CD4-positive, alpha-beta T cell treated with Interleukin-2 at 100 ng/mL for 4 hours (primary cell): ENCODE results near the gene RICTOR.

Experiments
- DNase-seq: peaks from one replicate; pipeline ENCODE4 v3.0.0-alpha.2; 2020; ENCODE audit warnings: low spot score

RICTOR gene

DNA sequence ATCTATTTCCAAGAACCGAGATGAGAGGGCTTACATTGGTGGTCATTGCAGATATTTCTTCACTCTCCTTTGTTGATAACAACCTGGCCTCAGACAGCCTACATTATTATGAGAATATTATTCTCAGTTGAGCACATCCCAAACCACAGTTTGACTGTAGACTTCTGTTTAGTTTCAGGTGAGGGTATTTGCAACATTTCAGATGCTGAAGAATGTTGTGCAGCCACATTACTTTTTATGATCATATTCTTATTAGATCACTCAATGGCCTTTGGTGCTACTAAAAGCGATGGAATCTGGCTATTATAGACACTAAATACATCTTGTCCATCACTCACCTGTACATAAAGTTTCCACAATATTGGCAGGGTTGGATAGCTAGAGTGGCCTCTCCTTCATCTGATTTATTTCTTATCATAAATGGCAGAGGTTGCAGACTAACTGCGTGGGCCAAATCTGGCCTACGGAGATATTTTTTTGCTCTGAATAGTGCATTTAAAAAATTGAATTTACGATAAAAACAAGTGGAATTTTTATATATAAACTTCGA is 26.2 kb upstream of the RICTOR start:
- DNase-seq: no peak

DNA sequence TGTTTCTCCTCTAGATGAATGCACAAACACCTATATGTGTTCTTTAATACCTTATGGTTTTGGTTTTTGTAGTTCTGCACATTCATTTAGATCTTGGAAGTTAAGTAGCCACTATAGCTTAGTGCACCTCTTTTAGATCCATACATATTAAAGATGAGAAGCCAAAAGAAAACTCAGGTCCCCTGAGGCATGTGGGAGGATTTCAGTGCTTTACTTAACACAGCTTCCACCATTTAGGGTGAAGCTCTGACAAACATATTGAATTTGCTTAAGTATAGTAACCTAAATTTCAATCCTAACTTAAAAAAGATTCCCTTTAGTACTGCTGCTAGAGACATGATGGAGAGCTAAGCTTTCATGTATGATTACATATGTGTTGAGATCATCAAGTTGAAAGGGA is 25.6 kb upstream of the RICTOR start:
- DNase-seq: no peak

DNA sequence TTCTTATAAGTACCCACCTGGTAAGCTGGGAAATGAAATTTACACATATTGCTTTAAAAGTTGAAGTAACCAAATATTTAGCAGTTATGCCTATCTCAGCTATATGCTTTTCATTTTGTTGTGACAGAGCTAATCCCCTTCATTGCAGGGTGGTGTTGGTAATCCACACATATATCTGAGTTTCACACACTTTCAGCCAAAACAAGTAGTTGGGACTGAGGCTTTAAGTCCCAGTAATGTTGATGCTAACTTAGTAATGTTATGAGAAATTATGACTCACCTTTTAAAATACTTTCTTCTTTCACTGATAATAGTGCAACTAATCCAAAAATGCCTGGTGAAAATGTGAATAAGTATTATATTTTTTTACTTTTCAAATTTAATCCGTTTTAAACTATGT is 19.2 kb upstream of the RICTOR start:
- DNase-seq: no peak

DNA sequence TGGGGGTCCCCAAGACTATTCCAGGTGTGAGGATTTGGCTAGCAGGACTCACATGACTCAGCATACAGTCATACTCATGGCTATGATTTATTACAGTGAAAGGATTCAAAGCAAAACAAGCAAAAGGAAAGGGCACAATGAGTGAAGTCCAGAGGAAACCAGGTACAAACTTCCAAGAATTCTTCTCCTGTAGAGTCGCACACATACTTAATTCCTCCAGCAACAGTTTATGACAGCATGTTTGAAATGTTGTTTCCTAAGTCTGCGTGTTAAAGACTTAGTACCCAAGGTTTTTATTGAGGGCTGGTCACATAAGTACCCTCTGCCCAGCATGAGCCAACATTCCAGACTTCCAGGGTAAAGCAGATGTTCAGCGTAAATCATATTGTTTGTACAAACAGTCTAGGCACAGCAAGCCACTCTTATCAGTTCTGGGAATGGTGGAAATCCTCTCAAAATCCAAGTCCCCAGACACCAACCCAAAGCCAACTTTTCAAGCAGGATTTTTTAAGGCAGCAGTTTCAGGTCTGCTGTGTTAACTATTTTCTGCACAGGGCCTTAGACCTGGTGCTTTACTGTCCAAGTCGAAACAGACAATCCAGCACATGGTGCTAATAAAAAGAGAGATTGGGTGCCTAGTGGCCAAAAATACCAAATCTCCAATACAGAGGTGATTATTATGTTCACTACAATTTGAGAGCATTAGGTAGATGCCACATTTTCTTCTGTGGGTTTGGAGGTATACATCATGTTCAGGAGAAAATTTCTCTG is 18.6 kb upstream of the RICTOR start:
- DNase-seq: no peak

DNA sequence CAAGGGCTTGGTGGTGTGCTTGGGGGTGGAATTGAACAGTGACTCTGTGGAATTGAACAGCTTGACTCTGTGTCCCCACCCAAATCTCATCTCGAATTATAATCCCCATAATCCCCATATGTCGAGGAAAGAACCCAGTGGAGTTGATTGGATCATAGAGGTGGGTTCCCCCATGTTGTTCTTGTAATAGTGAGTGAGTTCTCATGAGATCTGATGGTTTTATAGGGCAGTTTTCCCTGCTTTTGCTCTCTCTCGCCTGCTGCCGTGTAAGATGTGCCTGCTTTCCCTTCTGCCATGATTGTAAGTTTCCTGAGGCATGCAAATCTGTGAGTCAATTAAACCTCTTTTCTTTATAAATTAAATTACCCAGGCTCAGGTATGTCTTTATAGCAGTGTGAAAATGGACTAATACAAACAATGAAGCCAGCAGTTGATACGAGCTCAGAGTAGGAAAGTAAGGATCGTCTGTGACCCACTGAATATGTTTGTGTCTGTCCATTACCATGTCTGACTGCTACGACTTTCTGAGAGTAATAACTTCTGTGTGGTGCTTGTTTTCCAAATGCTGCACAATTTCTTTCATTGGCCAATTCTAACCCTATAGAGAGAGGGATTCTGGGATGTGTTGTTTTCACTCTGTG is 17.9 kb upstream of the RICTOR start:
- DNase-seq: no peak

DNA sequence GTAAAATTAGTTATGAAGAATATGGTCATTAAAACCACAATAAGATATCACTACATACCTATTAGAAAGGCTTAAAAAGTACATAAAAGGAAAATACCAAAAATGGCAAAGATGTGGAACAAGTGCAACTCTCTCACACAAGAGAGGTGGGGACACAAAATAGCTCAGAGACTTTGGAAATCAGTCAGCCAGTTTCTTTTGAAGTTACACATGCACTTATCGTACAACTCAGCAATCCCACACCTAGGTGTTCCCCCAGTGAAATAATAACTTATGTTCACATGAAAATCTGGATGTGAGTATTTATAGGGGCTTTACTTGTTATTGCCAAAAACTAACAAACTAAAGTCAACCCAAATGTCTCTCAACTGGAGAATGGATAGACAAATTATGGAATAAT is 9.8 kb upstream of the RICTOR start:
- no peak for DNase-seq

DNA sequence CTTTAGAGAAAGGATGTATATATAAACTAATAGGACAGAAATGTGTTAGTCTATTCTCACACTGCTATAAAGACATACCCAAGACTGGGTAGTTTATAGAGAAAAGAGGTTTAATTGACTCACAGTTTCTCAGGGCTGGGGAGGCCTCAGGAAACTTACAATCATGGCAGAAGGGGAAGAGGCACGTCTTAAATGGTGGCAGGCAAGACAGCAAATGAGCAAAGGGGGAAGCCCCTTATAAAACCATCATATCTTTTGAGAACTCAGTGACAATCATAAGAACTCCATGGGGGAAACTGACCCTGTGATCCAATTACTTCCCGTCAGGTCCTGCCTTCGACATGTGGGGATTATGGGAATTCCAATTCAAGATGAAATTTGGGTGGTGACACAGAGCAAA is 8.8 kb upstream of the RICTOR start:
- DNase-seq: no peak

DNA sequence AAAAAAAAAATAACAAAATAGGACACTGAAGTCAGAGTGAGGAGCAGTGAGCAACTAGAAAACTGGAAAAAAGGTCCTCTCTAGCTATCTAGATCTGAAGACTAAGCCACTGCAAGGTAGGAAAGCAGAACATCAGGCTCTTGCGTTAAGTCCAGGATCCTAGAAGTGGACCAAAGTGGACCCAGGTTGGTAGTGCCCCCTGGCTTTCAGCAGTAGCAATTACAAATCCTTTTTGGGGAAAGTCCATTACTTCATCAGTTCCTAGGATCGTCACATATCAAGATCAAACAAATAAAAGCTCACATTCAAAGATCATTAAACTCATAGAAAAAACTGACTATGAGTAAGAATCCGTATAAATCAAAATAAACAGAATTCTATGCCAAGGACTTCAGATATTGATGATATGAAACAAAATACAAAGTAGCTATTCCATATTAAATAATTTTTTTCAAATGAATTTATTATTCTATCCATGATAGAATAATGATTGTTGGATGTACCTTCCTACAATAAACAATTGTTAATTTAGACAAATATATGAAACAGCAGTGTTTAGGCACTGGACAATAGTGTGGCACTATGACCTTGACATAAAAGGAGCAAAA is 6.5 kb upstream of the RICTOR start:
- peak; percentile 52 for DNase-seq

DNA sequence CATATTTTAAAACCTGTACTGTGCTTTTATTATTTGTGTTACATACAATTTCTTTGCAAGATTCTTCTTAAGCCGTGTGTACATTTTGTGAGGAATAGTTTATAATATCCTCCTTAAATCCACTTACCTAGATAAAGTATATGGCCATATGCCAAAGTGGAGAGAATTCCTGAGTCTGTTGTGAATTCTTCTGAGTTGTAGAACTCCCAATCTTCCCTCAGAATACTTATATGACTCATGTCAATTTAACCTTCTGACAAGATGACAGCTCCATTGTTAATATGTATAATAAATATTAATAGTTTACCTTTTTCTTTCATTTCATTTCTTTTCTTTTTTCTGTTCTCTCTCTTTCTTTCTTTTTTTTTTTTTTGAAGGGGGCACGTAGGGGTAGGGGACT is 6.0 kb upstream of the RICTOR start:
- no peak for DNase-seq

DNA sequence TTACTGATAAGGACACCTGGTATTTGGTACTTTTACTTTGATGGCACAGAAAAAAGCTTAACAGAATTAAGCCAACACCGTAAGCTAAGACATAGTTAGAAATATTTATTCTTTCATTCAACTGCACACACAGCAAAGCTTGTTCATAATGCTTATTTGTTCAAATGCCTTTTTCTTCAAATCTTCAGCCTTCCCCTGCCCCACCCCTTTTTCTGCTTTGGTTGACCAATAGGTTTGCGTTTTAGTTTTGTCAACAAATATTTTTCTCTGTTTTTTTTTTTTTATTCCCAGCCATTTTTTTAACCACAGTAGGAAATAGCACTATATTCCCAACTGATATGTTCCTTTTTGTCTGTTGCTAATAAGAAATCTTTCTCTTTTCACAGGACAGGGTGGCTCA is 4.9 kb upstream of the RICTOR start:
- DNase-seq: no peak

DNA sequence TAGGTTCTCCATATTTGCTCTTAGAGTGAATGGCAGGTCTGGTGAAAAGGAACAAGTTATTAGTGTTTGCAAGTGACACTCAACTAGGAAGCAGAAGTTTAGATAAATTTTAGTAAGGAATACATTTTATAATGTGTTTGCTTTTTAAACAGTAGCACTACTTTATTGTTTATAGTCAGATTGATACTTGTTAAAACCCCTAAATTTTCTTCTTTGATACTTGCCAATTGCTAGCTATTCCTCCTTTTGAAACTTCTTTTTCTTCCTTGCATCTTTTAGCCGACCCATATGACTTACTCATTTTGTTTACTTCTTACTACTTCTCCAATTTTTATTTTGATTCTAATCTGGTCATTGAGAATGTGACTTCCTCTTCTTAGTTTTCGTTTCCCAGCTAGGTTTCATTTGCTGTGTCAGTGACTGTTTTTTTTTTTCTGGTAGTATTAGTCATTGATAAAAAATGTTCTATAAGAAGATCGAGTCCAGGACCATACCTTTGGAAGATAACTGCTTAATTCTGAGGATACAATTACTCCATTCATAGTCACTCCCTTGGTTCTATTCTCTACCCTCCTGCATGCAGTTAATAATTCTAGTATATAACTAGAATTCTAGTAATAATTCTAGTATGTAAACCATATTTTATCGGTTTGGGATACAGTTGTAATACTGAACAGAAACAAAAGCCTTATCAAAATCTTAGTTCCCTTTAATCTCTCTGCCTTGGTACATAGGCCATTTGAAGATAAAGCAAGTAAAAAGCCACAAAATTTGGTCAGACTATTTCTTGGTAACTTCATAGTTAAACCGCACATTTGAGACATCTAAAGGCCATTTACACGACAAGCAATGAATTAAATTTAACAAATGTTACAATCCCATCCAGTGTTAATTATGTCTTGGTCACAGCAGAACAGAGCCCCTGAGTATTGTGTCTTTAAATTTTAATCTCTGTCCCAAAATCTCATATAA is 2.8 kb upstream of the RICTOR start:
- DNase-seq: peak; percentile 12

DNA sequence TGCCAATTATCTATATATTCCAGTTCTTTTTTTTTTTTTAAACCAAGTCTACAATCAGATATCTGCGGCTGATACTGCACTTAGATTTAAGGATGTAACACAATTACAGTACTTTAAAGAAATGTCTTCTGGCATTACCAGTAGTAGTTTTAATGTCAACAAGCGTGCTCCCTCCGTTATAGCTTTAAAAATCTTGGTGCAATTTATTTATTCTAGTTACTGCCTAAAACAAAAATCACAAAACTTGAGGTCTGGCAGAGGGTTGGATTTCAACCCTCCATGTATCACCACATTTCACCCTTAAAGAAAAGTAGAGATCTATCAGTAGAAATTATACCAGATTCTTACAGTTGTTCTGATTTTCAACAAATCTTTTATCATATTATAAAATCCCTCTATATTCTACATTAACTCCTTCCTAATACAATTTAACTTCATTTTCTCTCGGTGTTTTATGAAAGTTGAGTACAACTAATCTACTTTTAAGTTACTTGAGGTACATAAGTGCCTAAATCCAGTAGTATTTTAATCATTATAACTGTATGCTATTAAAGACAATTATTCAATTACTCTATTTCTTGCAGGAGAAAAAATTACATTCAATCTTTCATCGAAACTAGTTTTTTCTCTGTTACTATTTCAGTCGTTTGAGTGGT is 2.0 kb upstream of the RICTOR start:
- no peak for DNase-seq

DNA sequence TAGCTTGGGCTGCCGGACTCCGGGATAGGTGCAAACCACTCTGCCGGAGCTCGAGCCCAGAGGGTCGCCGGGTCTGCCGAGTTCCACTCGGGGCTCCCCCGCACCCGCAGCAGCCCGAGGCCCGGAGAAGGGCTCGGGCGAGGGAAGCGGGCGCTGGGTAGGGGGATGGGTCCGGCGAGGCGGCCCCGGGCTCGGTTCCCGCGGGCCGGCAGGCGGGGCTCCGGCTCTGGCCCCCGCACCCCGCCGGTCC is 507 bp downstream of the RICTOR start:
- no peak for DNase-seq

DNA sequence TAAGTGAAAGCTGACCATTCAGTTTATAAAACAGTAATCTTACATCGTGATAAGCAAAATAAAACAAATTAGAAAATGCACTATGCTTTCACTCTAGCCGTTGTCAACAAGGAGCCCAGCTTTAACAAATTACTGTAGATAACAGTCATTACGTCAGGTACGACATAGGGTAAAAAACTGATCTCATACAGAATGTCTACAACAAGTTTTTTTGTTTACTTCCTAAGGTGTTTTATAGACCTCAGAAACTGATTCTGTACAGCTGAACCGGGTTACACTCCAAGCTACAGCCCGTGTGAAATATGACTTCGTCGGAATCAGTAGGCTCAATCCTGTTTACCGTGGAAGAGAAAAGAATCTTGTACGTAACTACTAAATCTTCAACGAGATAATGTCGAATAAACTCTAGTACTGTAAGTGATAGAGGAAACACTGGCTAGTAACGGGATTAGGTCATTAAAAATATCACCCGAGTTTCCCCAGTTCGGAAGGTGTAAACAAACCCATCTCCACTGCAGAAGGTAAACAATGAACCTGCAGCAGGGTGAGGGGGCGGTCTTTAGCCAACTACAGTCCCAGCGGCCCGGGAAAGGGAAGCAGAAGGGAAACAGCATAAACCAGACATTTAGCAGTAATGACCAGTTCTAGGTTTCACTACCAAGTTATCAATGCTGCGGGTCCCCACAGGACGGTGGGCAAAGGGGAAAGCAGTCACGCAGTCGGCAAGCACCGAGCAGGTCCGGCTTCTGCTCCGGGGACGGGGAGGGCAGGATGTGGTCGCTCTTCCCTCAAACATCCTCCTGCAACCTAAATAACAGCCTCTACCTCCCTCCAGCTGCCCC is 1.1 kb downstream of the RICTOR start:
- DNase-seq: peak; percentile 58

DNA sequence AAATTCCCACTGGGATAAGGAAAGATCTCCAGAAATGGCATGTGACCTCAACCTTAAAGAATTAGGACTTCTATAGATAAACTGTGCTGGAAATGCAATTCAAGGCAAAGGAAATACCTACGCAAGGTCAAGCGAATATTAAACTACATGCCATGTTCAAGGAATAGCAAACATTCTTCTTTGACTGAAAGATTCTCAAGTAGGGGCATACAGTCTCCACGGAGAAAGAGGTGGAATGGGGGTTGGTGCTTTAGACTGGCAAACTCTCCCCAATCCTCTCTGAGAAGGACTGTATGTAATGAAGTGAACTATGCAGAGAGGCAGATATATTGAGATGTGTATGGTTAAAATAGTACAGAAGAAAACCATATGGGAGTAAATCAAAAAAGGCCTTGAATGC is 6.1 kb downstream of the RICTOR start:
- DNase-seq: no peak

DNA sequence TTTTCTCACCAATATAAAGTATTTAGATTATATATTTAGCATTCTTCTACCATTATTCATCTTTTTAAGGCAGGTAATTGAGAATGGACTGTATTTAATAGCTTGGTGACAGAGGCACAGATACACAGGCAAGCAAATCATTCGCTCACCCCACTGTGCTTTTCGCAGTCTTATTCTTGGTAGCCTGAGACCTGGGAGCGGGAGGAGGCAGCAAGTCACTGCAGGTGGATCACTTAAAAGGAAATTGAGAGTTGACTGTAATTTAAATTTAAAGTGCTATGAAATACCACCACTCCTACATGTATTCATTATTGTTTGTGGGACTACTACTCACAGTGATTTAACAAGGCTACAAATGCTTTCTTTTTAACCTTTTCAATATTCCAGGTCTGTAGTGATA is 9.7 kb downstream of the RICTOR start:
- no peak for DNase-seq

DNA sequence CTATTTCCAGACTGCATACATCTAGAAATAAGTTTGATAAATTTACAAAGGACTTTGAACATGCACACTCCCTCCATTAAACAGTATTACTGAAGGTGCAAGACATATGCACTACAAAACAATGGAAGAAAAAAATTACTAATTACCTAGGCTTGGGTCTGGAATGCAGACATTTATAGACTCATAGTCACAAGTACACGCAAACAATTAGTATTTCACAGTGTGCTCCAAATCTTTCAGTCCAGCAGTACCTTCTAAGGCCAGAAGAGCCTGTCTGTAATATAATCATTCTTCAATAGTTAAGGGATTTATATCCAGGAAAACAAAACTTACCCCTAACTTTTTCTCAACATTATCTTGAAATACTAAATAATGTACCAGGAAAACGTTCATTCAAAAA is 11.2 kb downstream of the RICTOR start:
- DNase-seq: no peak

DNA sequence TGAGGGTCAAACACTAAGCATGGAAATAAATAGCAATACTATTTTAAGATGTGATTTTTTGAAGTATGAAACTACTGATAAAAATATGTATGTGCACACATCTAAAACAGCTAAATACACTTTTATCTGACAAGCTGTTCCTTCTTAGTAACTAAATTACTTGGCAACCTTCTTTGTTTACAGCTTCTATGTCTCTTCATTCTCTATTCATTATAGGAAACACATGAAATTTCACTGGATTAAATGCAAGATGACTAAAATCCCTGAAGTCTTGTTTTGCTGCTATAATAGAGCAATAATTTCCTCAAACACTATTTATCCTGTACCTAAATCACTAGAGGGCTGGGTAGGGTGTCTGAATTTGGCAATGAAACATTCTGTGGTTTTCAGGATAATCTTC is 11.7 kb downstream of the RICTOR start:
- no peak for DNase-seq

DNA sequence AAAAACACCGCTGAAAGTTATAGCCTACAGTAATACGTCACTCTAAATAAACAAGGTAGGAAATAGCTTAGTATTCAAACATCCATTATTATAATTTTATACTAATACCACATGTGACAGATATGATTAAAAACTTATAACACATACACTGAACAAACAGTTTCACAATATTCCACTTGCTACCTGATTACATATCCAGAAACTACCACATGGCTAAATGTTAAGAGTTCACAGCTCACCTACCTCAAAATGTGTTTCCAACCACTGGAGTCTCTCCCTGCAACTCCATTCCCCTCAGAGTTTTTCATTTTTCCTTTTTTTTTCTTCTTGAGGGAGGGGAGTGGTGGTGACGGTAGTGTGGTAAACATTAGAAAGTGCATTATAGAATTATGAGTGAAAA is 12.1 kb downstream of the RICTOR start:
- DNase-seq: no peak

DNA sequence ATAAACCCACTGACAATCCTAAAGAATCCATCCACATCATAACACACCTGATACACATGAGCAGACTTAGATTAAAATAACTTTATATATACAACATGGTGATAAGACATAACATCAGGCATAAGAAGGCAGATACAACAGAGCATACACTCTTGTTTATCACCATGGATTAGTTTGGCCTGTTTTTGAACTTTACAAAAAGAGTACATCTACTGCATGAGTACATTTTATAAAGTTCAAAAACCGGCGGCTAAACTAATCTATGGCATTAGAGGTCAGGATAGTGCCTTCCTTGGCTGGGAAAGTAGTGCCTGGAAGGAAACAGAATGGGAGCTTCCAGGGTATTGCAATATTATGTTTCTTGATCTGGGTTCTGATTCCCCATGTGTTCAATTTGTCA is 15.1 kb downstream of the RICTOR start:
- DNase-seq: no peak
